ENCODE measurements around the gene CARD6.
"Not testable (repeated sequence)": the region's sequence is repeated elsewhere in the genome, so short reads cannot be mapped to it uniquely, and the experiment has no call there.

CARD6 gene

DNA sequence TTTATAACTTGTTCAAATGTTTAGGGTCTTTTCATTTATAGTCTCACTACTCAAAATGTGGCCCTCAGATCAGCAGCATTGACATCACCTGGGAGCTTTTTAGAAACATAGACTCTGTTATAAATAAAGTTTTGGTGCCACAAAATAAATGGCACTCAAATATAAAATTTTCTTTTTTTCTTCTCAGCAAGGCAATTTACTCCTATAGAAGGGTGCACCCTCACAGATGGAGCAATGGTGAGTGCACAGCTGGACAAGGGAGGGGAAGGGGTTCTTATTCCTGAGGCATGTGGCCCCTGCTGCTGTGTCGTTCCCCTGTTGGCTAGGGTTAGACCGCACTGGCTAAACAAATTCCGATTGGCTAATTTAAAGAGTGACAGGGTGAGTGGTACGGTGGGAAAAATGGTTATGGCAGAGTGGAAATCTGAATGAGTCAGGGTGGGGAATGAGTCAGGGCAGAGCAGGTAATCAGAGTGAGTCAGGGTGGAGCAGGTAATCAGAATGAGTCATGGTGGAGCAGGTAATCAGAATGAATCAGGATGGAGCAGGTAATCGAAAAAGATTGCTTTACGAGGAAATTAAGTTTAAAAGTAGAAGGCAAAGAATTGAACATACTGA, 36.3 kb downstream of the CARD6 start:
- Histone ChIP-seq H3K36me3 (no peaks in the 10 kb centered on the region), H3K9me3 (ENCODE audit: severe bottlenecking) (peaks cover 5% of the 10 kb centered on the region), H3K27me3 (ENCODE audit: insufficient read depth, low read depth, severe bottlenecking) (no peaks in the 10 kb centered on the region), H3K27ac (no peak overlapping the region), H3K4me3 (ENCODE audit: low read depth, low read length) (no peak overlapping the region)
- no peak for DNase-seq
- TF ChIP-seq, protein P1, sequence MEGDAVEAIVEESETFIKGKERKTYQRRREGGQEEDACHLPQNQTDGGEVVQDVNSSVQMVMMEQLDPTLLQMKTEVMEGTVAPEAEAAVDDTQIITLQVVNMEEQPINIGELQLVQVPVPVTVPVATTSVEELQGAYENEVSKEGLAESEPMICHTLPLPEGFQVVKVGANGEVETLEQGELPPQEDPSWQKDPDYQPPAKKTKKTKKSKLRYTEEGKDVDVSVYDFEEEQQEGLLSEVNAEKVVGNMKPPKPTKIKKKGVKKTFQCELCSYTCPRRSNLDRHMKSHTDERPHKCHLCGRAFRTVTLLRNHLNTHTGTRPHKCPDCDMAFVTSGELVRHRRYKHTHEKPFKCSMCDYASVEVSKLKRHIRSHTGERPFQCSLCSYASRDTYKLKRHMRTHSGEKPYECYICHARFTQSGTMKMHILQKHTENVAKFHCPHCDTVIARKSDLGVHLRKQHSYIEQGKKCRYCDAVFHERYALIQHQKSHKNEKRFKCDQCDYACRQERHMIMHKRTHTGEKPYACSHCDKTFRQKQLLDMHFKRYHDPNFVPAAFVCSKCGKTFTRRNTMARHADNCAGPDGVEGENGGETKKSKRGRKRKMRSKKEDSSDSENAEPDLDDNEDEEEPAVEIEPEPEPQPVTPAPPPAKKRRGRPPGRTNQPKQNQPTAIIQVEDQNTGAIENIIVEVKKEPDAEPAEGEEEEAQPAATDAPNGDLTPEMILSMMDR (IDR thresholded peaks at IDR 0.05; ENCODE audit: low read depth, low read length) = no peak

DNA sequence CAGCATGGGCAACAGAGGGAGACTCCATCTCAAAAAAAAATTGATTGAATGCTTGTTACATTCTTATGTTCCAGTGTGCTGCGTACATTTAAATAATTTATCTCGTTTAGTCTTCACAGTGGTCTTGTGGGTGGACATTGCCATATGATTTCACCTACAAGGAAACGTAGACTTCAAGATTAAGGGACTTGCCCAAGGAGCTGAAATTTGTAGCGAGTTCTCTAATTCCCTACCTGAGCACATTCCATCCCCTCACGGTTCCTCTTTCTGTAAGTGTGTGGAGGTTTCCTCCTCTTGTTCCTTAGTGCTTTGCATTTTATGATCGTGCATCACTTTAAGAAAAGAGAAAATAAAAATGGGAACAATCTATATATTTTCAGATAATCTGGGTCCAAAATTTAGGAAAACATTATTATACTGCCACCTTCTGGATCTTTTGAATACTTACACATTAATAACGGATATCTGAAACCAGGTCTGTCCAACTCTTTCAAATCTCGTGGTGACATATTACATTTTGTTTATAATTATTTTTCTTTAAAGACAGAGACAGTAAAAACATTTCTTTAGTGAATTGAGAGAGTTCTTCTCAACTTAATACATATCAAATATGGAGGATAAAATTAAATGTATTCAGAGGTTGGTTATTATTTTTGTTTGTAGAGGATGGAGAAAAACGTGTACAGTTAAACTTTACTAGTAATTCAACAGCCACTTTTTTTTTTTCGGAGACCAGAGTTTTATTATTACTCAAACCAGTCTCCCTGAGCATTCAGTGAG, 38.2 kb downstream of the CARD6 start:
- no peaks in the 10 kb centered on the region for H3K27me3 ChIP-seq (ENCODE audit: insufficient read depth, low read depth, severe bottlenecking)
- H3K9me3 ChIP-seq (ENCODE audit: severe bottlenecking) = peaks cover 6% of the 10 kb centered on the region
- H3K4me3 ChIP-seq (ENCODE audit: low read depth, low read length) = no peak overlapping the region
- no peak overlapping the region for H3K27ac ChIP-seq
- TF ChIP-seq, protein P1 (IDR thresholded peaks at IDR 0.05; ENCODE audit: low read depth, low read length) = no peak
- no peak for DNase-seq
- no peaks in the 10 kb centered on the region for H3K36me3 ChIP-seq

DNA sequence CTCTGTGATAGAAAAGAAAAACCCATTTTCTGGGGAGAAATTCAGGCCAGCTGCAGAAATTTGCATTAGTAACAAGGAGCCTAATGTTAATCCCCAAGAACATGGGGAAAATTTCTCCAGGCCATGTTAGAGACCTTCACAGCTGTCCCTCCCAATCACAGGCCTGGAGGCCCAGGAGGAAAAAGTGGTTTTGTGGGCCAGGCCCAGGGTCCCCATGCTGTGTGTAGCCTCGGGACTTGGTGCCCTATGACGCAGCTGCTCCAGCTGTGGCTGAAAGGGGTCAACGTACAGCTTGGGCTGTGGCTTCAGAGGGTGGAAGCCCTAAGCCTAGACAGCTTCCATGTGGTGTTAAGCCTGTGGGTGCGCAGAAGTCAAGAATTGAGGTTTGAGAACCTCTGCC, 41.1 kb downstream of the CARD6 start:
- Histone ChIP-seq H3K27me3 (ENCODE audit: insufficient read depth, low read depth, severe bottlenecking) (no peaks in the 10 kb centered on the region), H3K9me3 (ENCODE audit: severe bottlenecking) (peaks cover 6% of the 10 kb centered on the region), H3K4me3 (ENCODE audit: low read depth, low read length) (no peak overlapping the region), H3K27ac (no peak overlapping the region), H3K36me3 (no peaks in the 10 kb centered on the region)
- DNase-seq = no peak
- TF ChIP-seq, protein P1 (IDR thresholded peaks at IDR 0.05; ENCODE audit: low read depth, low read length) = no peak

DNA sequence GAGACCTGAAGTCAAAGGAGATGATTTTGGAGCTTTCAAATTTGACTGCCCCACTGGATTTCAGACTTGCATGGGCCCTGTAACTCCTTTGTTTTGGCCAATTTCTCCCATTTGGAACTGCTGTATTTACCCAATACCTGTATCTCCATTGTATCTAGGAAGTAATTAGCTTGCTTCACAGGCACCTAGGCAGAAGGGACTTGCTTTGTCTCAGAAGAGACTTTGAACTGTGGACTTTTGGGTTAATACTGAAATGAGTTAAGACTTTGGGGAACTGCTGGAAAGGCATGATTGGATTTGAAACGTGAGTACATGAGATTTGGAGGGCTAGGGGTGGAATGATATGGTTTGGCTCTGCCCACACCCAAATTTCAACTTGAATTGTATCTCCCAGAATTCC, 41.9 kb downstream of the CARD6 start:
- not testable (repeated sequence) for H3K36me3 ChIP-seq; H3K27ac ChIP-seq; H3K9me3 ChIP-seq (ENCODE audit: severe bottlenecking); H3K4me3 ChIP-seq (ENCODE audit: low read depth, low read length); DNase-seq; H3K27me3 ChIP-seq (ENCODE audit: insufficient read depth, low read depth, severe bottlenecking)

DNA sequence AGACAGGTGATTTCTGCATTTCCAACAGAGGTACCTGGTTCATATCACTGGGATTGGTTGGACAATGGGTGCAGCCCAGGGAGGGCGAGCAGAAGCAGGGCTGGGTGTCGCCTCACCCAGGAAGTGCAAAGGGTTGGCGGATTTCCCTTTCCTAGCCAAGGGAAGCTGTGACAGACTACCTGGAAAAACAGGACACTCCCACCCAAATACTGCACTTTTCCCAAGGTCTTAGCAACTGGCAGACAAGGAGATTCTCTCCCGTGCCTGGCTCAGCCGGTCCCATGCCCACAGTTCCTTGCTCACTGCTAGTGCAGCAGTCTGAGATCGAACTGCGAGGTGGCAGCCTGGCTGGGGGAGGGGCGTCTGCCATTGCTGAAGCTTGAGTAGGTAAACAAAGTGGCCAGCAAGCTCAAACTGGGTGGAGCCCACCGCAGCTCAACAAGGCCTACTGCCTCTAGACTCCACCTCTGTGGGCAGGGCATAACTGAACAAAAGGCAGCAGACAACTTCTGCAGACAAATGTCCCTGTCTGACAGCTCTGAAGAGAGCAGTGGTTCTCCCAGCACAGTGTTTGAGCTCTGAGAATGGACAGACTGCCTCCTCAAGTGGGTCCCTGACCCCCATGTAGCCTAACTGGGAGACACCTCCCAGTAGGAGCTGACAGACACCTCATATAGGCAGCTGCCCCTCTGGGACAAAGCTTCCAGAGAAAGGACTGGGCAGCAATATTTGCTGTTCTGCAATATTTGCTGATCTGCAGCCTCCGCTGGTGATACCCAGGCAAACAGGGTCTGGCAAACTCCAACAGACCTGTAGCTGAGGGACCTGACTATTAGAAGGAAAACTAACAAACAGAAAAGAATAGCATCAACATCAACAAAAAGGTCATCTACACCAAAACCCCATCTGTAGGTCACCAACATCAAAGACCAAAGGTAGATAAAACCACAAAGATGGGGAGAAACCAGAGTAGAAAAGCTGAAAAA, 54.6 kb downstream of the CARD6 start:
- H3K27ac ChIP-seq; H3K4me3 ChIP-seq (ENCODE audit: low read depth, low read length); H3K36me3 ChIP-seq; H3K9me3 ChIP-seq (ENCODE audit: severe bottlenecking); H3K27me3 ChIP-seq (ENCODE audit: insufficient read depth, low read depth, severe bottlenecking); DNase-seq: not testable (repeated sequence)

DNA sequence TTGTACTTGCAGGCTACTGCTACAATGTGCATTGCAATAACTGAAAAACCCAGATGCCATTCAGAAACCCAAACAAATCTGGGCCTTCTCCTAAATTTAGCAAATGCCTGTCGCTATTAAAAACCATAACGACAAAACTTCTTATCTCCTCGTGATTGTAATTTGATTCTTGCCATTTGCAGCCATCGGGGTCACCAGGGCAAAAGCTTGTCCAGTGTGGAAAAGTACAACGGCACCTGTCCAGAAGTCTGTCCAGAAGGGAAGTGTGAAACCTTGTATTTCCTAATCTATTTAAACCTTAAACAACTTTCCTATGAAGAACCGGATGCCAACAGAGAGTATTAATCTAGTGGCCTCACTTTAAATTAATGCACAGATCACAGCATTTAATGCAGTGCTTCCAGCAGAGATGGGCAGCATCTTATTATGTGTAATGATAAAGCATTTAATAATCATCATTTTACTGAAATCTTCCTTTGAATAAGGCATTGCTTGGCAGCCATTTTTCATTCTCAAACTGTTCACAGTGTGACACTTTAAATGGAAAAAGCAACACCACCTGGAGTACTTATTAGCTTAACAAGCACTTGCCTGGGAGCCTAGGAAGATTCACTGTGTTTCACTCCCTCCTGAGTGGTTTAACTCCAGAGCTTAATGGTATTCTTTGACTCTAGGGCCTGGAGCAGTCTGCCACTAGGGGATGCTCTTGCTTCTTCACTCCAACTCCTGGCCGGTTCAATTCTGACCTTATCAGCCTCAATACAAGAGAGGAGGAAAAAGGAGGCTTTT, 63.2 kb downstream of the CARD6 start:
- H3K4me3 ChIP-seq (ENCODE audit: low read depth, low read length) = no peak overlapping the region

More for the DNA sequence above, 63.2 kb downstream of the CARD6 start:
- Histone ChIP-seq H3K9me3 (ENCODE audit: severe bottlenecking) (no peaks in the 10 kb centered on the region), H3K36me3 (no peaks in the 10 kb centered on the region), H3K27ac (no peak overlapping the region), H3K27me3 (ENCODE audit: insufficient read depth, low read depth, severe bottlenecking) (no peaks in the 10 kb centered on the region)
- peak; percentile 78 for DNase-seq
- TF ChIP-seq, protein P1 (IDR thresholded peaks at IDR 0.05; ENCODE audit: low read depth, low read length) = peak; percentile 97
